ENCODE measurements around the gene PDS5A. TPM values are rescaled to one million over a fixed set of nuclear protein-coding genes. Genes with fewer than 3 reads are reported as not detected.
A peak's percentile ranks its signal among the peaks of the same experiment; 100 is the strongest.
"Not testable (repeated sequence)": the region's sequence is repeated elsewhere in the genome, so short reads cannot be mapped to it uniquely, and the experiment has no call there.

Gene PDS5A
- total RNA-seq, 4 donors from 2014 or later = 42.9 to 107 (median 68.9) TPM

GRCh38 chr4:39975488-39976089 lies 2.1 kb downstream of the PDS5A start:
- no peaks in the 10 kb centered on the region for H3K4me1 ChIP-seq
- intact Hi-C loops (cut with DNase I; ENCODE audit: low total_unique reads) = loop anchor here (2.0 to 5.0 kb wide), 3 partner anchors 279 to 518 kb away; partner anchors contain the start of genes LIAS and RPL9
- no peak for DNase-seq
- no peak for TF ChIP-seq POLR2A (IDR thresholded peaks at IDR 0.05)
- no peak for TF ChIP-seq CTCF (IDR thresholded peaks at IDR 0.05)
- H3K27ac ChIP-seq = peak overlapping the region in 1 of 2 donors; percentile 98
- H3K27me3 ChIP-seq = no peaks in the 10 kb centered on the region
- H3K36me3 ChIP-seq = no peaks in the 10 kb centered on the region
- no peaks in the 10 kb centered on the region for H3K9me3 ChIP-seq
- no peak overlapping the region for H3K4me3 ChIP-seq

GRCh38 chr4:39973052-39973451 lies 4.7 kb downstream of the PDS5A start:
- not testable (repeated sequence) for H3K4me1 ChIP-seq, H3K4me3 ChIP-seq

GRCh38 chr4:39970671-39971640 lies 6.8 kb downstream of the PDS5A start:
- Histone ChIP-seq H3K27ac (no peak overlapping the region), H3K4me3 (no peak overlapping the region), H3K36me3 (no peaks in the 10 kb centered on the region), H3K9me3 (no peaks in the 10 kb centered on the region), H3K4me1 (no peaks in the 10 kb centered on the region), H3K27me3 (no peaks in the 10 kb centered on the region)
- no peak for TF ChIP-seq CTCF (IDR thresholded peaks at IDR 0.05)
- no peak for TF ChIP-seq POLR2A (IDR thresholded peaks at IDR 0.05)
- intact Hi-C loops (cut with DNase I; ENCODE audit: low total_unique reads) = no loop called here
- DNase-seq = no peak

More at GRCh38 chr4:39973052-39973451, 4.7 kb downstream of the PDS5A start:
- H3K27ac ChIP-seq; H3K9me3 ChIP-seq; DNase-seq; intact Hi-C loops (cut with DNase I; ENCODE audit: low total_unique reads); H3K27me3 ChIP-seq; H3K36me3 ChIP-seq: not testable (repeated sequence)

- no peaks in the 10 kb centered on the region for H3K36me3 ChIP-seq
- TF ChIP-seq CTCF (IDR thresholded peaks at IDR 0.05) (no peak), POLR2A (IDR thresholded peaks at IDR 0.05) (no peak)
- no peaks in the 10 kb centered on the region for H3K4me1 ChIP-seq
- no peaks in the 10 kb centered on the region for H3K9me3 ChIP-seq
- no peak overlapping the region for H3K27ac ChIP-seq
- no peak for DNase-seq
- H3K4me3 ChIP-seq = no peak overlapping the region
- intact Hi-C loops (cut with DNase I; ENCODE audit: low total_unique reads) = no loop called here
- no peaks in the 10 kb centered on the region for H3K27me3 ChIP-seq
These were observed 14.1 kb downstream of the PDS5A start for GRCh38 chr4:39963656-39964055.

- H3K4me1 ChIP-seq = no peaks in the 10 kb centered on the region
- no peaks in the 10 kb centered on the region for H3K27me3 ChIP-seq
- TF ChIP-seq POLR2A (IDR thresholded peaks at IDR 0.05) (no peak), CTCF (IDR thresholded peaks at IDR 0.05) (no peak)
- H3K27ac ChIP-seq = no peak overlapping the region
- no peak overlapping the region for H3K4me3 ChIP-seq
- no peaks in the 10 kb centered on the region for H3K36me3 ChIP-seq
- H3K9me3 ChIP-seq = no peaks in the 10 kb centered on the region
- intact Hi-C loops (cut with DNase I; ENCODE audit: low total_unique reads) = no loop called here
- no peak for DNase-seq
These were observed 16.3 kb downstream of the PDS5A start for GRCh38 chr4:39961311-39961877.
